IPS-18c (cell line): ENCODE measurements around the gene TAMALIN.

Experiments
- H3K4me3 ChIP-seq: 2 replicates; pipeline ENCODE4 v1.7.0; 2013; ENCODE audit warnings: low read depth, mild to moderate bottlenecking, low read length, moderate library complexity; ENCODE audit not compliant: insufficient read depth
- H3K9me3 ChIP-seq: one replicate; pipeline ENCODE4 v1.6.1; 2013; ENCODE audit warnings: mild to moderate bottlenecking, low read length, moderate library complexity; ENCODE audit not compliant: control insufficient read depth, insufficient read depth

The TAMALIN gene

GRCh38 chr12:52007158-52007921, 594 bp downstream of the TAMALIN start:
- Histone ChIP-seq H3K9me3 (no peaks in the 10 kb centered on the region), H3K4me3 (peak overlapping the region; percentile 71)

DNA sequence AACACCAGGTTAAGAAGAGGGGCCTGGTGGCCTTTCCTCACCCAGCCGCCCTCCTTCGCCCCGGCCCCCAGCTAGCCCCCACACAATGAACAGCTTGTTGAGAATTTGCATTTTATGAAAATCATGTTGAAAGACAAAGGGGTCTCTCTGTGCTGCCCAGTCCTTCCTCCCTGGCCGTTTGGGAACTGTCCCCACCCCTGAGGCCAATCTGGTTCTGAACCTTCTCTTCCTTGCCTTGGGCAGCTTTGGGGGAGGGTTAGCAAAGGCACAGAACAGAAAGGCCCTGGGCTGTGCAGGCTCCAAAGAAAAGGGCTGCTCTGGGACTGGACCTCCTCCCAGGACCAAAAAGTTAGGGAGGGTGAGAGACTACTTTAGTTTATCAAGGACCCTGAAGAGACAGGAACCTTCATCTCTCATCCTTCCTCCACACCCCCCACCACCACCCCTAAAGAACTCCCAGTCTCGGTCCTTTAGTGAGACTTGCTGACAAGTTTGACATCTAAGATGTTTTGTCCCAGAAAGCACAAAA, 1.3 kb downstream of the TAMALIN start:
- no peaks in the 10 kb centered on the region for H3K9me3 ChIP-seq
- H3K4me3 ChIP-seq, result no peak overlapping the region; the same call in 1 of the 2 replicates

DNA sequence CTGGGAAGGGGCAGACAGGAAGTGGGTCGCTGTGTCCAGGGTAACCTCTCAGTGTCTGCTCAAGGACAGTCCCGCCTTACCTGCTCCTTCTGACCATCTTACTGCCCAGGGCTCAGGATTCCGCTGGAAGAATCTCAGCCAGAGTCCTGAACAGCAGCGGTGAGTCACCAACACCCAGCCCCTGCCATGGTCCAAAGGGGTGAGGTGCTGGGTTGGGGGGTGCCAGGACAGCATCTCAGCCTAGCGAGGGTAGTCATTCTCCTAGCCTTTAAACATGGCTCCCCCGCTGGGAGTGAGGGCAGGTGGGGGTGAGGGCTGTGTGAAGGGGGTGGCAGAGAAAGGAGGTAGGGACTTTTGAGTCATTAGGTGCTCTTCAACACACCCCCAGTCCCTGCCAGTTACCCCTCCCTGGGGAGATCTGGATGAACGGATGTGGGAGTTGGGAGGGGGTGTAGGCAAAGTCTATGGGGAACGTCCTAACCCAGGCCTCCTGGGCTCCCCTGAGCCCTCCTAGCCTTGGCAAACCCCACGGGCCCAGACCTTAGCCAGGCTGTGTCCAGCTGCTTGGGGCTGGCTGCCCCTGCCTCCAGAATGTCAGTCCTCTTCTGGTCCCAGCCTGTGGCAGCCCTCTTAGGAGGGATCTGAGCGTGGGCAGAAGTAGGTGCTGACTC, 2.5 kb downstream of the TAMALIN start:
- Histone ChIP-seq H3K9me3 (no peaks in the 10 kb centered on the region), H3K4me3 (no peak overlapping the region)

GRCh38 chr12:52010152-52010622, 3.4 kb downstream of the TAMALIN start:
- no peak overlapping the region for H3K4me3 ChIP-seq
- H3K9me3 ChIP-seq, result no peaks in the 10 kb centered on the region

DNA sequence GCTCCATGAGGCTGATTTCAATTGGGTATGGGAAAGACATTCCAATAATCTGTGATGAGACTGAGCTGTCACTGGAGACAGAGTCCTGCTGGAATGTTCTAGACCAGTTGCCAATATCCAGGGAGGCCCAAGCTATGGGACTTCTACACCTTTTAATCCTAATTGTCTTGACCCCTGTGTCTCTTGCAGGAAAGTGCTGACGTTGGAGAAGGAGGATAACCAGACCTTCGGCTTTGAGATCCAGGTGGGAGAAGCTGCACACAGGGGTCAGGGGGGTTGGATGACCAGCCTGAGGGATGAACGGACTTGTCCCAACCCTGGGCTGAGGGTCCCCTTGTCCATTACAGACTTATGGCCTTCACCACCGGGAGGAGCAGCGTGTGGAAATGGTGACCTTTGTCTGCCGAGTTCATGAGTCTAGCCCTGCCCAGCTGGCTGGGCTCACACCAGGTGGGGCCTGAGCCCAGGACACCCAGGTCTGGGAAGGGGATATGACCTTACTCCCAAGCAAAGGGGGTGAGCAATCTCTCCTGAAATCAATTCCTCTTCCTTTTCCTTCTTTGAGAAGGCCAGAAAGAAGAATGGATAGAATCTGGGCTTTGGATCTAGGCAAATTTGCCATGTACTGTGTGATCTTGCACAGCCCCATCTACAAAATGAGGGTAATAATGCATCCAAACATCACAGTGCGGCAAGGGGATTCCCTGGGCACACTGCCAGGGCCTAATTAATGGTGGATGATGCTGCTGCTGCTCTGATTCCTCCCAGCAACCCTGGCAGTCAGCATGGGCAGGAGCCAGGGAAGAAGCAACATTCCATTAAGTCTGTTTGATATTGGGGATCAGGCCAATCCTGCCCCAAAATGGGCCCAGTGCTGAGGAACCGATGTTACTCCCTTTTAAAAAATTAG, 4.2 kb downstream of the TAMALIN start:
- H3K9me3 ChIP-seq, result no peaks in the 10 kb centered on the region
- H3K4me3 ChIP-seq, result no peak overlapping the region

GRCh38 chr12:52011602-52012214, 5.0 kb downstream of the TAMALIN start:
- Histone ChIP-seq H3K9me3 (no peaks in the 10 kb centered on the region), H3K4me3 (no peak overlapping the region)

DNA sequence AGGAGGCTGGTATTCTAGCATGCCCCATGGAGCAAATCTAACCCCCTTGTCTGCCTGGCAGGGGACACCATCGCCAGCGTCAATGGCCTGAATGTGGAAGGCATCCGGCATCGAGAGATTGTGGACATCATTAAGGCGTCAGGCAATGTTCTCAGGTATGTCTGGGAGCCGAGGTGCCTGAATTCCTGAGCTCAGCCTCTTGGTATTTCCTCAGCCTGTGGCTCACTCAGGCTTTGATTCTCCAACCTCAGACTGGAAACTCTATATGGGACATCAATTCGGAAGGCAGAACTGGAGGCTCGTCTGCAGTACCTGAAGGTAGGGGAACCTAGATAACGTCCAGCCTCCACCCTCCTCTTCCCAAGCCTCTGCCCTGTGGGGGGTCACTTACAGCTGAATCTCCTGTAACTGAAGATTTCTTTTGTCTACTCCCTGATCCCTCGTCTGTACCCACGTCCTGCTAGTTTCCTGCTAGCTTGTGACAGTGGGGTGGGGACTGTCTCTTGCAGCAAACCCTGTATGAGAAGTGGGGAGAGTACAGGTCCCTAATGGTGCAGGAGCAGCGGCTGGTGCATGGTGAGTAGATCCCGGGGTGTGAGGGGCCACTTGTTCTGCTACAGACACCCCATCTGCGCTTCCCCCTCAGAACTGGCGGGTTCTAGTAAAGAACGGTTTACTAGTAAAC, 7.0 kb downstream of the TAMALIN start:
- no peaks in the 10 kb centered on the region for H3K9me3 ChIP-seq
- H3K4me3 ChIP-seq, result no peak overlapping the region

GRCh38 chr12:52014567-52015530, 8.1 kb downstream of the TAMALIN start:
- no peaks in the 10 kb centered on the region for H3K9me3 ChIP-seq
- peak overlapping the region; percentile 34; the same call in 1 of the 2 replicates for H3K4me3 ChIP-seq

DNA sequence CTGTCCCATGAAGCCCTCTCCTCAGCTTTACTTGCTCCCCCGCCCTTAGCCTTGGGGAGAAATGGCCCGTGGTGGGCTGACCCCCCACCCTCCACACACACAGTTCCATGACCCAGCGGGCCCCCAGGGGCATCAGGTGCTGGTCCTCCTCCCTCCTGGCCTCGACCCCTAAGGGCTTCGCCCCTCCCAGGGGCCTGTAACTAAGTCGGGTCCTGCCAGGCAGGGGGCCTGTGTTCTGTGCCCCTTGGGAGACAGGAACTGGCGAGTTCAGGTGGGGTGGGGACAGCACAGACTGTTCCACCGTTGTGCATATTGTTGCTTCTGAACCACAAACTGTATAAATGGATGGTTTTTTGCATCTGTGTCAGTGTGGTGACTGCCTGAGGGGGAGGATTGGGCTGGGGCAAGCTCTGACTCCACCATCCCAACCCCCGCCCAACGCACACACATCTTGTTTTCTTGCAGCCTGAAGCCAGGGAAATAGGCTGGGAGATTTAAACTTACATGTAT, 8.8 kb downstream of the TAMALIN start:
- Histone ChIP-seq H3K4me3 (no peak overlapping the region), H3K9me3 (no peaks in the 10 kb centered on the region)

GRCh38 chr12:52018433-52019112, 11.8 kb downstream of the TAMALIN start:
- H3K4me3 ChIP-seq, result no peak overlapping the region

GRCh38 chr12:52019113-52019770, 12.5 kb downstream of the TAMALIN start:
- Histone ChIP-seq H3K4me3 (no peak overlapping the region), H3K9me3 (no peaks in the 10 kb centered on the region)

More at GRCh38 chr12:52018433-52019112, 11.8 kb downstream of the TAMALIN start:
- H3K9me3 ChIP-seq, result no peaks in the 10 kb centered on the region

DNA sequence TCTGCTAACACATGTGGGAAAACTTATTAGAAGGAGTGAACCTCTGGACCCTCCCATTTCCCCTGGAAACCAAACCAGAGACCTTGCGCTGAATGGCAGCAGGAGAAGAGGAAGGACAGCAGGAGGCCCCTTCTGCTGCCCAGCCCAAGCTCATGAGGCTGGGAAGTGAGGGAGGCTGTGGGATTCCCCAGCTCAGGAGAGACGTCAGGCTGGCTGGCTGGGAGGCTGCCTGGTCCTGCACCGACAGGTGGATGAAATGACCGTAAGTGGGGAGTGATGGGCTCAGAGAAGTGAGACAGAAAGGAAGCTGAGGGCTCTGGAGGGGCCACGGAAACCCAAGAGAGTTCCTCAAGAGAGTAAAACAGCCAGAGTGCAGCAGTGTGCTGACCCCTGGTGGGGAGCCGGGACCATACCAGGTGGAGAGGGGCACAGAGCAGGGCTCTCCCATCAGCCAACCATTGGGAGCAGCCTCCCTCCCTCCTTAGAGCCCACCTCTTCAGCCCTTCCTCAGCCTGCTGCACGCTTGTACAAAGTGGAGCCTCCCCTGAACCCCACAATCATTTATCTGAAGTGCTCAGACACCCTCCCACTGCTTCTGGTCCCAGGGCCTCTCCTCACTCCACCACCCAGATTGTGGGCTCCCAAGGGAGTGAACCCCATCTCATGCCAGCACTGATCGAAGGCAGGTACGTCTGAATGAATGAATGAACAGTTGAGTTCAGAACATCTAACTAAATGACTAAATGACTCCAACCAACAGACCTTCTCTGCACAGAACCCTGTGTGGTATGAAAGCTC, 14.0 kb downstream of the TAMALIN start:
- no peak overlapping the region for H3K4me3 ChIP-seq
- H3K9me3 ChIP-seq, result no peaks in the 10 kb centered on the region

GRCh38 chr12:52022841-52023181, 16.1 kb downstream of the TAMALIN start:
- Histone ChIP-seq H3K9me3 (no peaks in the 10 kb centered on the region), H3K4me3 (peak overlapping the region; percentile 63)
